ENCODE data around the gene CYTL1. TPM values are rescaled to one million over a fixed set of nuclear protein-coding genes. Genes with fewer than 3 reads are reported as not detected.

CYTL1 gene
- total RNA-seq, 1 experiment from 2014 or later, result 3.2 TPM

- TF ChIP-seq PRDM15 (CRISPR knock-in tag; IDR thresholded peaks at IDR 0.05), result no peak
- TF ChIP-seq ZNF317 (CRISPR knock-in tag; IDR thresholded peaks at IDR 0.05; ENCODE audit: borderline replicate concordance, low read depth), result no peak
- TF ChIP-seq FOXJ3 (CRISPR knock-in tag; IDR thresholded peaks at IDR 0.05; ENCODE audit: borderline replicate concordance), result no peak
Observed at GRCh38 chr4:5024673-5025072, 5.4 kb upstream of the CYTL1 start (continued).

DNA sequence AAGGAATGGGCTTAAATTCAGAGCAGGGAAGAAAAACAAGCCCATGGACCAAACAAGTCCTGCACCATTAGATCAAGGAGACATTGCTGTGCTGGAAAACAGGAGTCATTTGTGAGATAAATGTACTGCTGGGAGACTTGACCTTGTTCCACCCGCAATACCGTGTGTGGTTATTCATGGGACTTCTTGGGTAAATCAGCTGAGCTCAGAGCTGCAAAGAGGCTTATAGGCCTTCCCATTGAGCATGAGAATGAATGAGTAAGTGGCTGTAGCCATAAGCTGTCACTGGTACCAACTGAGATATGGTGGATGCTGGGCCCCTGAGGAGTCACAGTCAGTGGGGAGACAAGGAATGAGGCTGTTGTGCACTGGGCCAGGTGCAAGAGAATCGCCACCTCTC lies 2.3 kb upstream of the CYTL1 start:
- H3K36me3 Mint-ChIP-seq, result no peaks in the 10 kb centered on the region
- CTCF ChIA-PET, result no interaction called here

GRCh38 chr4:5020341-5020740 lies 1.1 kb upstream of the CYTL1 start:
- Mint-ChIP-seq H3K36me3 (no peaks in the 10 kb centered on the region), H3K9me3 (peaks cover 13% of the 10 kb centered on the region), H3K27me3 (ENCODE audit: low read depth) (peaks cover 8% of the 10 kb centered on the region), H3K4me1 (peaks cover 12% of the 10 kb centered on the region), H3K4me3 (no peak overlapping the region), H3K27ac (no peak overlapping the region)
- TF ChIP-seq OVOL2 (CRISPR knock-in tag; IDR thresholded peaks at IDR 0.05; ENCODE audit: borderline replicate concordance), result no peak
- no peak for TF ChIP-seq ZSCAN18 (CRISPR knock-in tag; IDR thresholded peaks at IDR 0.05)
- no peak for TF ChIP-seq E2F5 (CRISPR knock-in tag; IDR thresholded peaks at IDR 0.05)
- TF ChIP-seq ZMAT4 (CRISPR knock-in tag; IDR thresholded peaks at IDR 0.05), result no peak
- no peak for TF ChIP-seq SMAD4 (CRISPR knock-in tag; IDR thresholded peaks at IDR 0.05)
- TF ChIP-seq ZNF396 (CRISPR knock-in tag; IDR thresholded peaks at IDR 0.05; ENCODE audit: borderline replicate concordance), result no peak
- TF ChIP-seq, protein P1, sequence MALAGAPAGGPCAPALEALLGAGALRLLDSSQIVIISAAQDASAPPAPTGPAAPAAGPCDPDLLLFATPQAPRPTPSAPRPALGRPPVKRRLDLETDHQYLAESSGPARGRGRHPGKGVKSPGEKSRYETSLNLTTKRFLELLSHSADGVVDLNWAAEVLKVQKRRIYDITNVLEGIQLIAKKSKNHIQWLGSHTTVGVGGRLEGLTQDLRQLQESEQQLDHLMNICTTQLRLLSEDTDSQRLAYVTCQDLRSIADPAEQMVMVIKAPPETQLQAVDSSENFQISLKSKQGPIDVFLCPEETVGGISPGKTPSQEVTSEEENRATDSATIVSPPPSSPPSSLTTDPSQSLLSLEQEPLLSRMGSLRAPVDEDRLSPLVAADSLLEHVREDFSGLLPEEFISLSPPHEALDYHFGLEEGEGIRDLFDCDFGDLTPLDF (CRISPR knock-in tag; IDR thresholded peaks at IDR 0.05), result no peak
- no peak for TF ChIP-seq NFATC4 (CRISPR knock-in tag; IDR thresholded peaks at IDR 0.05)
- no peak for TF ChIP-seq EMX1 (CRISPR knock-in tag; IDR thresholded peaks at IDR 0.05)
- no peak for TF ChIP-seq ZNF232 (CRISPR knock-in tag; IDR thresholded peaks at IDR 0.05)
- TF ChIP-seq ZNF532 (CRISPR knock-in tag; IDR thresholded peaks at IDR 0.05; ENCODE audit: borderline replicate concordance), result no peak
- TF ChIP-seq, protein P2, sequence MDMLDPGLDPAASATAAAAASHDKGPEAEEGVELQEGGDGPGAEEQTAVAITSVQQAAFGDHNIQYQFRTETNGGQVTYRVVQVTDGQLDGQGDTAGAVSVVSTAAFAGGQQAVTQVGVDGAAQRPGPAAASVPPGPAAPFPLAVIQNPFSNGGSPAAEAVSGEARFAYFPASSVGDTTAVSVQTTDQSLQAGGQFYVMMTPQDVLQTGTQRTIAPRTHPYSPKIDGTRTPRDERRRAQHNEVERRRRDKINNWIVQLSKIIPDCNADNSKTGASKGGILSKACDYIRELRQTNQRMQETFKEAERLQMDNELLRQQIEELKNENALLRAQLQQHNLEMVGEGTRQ (CRISPR knock-in tag; IDR thresholded peaks at IDR 0.05), result no peak
- POLR2A ChIA-PET, result no interaction called here
- CTCF ChIA-PET, result interaction anchor here (0.6 kb wide), 1 partner anchor 143 kb away, joined by 4 read pairs; no protein-coding TSS in a partner anchor
- no peak for ATAC-seq
- DNase-seq (ENCODE audit: low spot score), result no peak

More for the DNA sequence above, 2.3 kb upstream of the CYTL1 start:
- POLR2A ChIA-PET, result no interaction called here
- H3K4me3 Mint-ChIP-seq, result no peak overlapping the region
- DNase-seq (ENCODE audit: low spot score), result no peak
- H3K4me1 Mint-ChIP-seq, result peaks cover 13% of the 10 kb centered on the region
- peaks cover 4% of the 10 kb centered on the region; the same call in 1 of the 2 replicates for H3K27me3 Mint-ChIP-seq (ENCODE audit: low read depth)
- no peak for TF ChIP-seq FOXK1 (CRISPR knock-in tag; IDR thresholded peaks at IDR 0.05)
- no peak for ATAC-seq
- peaks cover 13% of the 10 kb centered on the region for H3K9me3 Mint-ChIP-seq
- no peak overlapping the region for H3K27ac Mint-ChIP-seq

Data from WTC11 (cell line).